Measurements from ENCODE around the gene MYO5A.

GRCh38 chr15:52466134-52466701, 62.5 kb downstream of the MYO5A start:
- TF ChIP-seq CTCF (IDR thresholded peaks at IDR 0.05), result no peak
- no peak for TF ChIP-seq POLR2A (IDR thresholded peaks at IDR 0.05; ENCODE audit: low read length)
- no peak for TF ChIP-seq ZC3H11A (IDR thresholded peaks at IDR 0.05)
- no peak for TF ChIP-seq SREBF2 (IDR thresholded peaks at IDR 0.05)
